Urinary bladder (tissue), 4 donors: ENCODE data around the gene HECTD4. TPM values are rescaled to one million over a fixed set of nuclear protein-coding genes. Genes with fewer than 3 reads are reported as not detected.
"Not testable (repeated sequence)": the region's sequence is repeated elsewhere in the genome, so short reads cannot be mapped to it uniquely, and the experiment has no call there.

Experiments used
- DNase-seq: peaks from one replicate; pipeline ENCODE4 v3.0.0-alpha.2; 2015; ENCODE audit errors: extremely low spot score
- H3K27ac ChIP-seq: one replicate; pipeline ENCODE4 v1.5.1; 2013; ENCODE audit warnings: low read depth, mild to moderate bottlenecking, moderate library complexity
- H3K36me3 ChIP-seq: one replicate; pipeline ENCODE4 v1.6.1; 2013; ENCODE audit warnings: mild to moderate bottlenecking, moderate library complexity; ENCODE audit not compliant: insufficient read depth
- H3K4me1 ChIP-seq: one replicate; pipeline ENCODE4 v1.6.1; 2013; ENCODE audit warnings: mild to moderate bottlenecking, moderate library complexity; ENCODE audit not compliant: insufficient read depth
- H3K4me3 ChIP-seq: one replicate; pipeline ENCODE4 v1.5.1; 2013; ENCODE audit warnings: low read depth, low read length
- WGBS: extraction: QIAGEN DNeasy Blood & Tissue Kit; methylation state at CpG from one replicate; pipeline ENCODE4 v1.1.7; 2013; 5-methylcytosine and 5-hydroxymethylcytosine counted together
- polyA plus RNA-seq: library from polyadenylated mRNA; stranded (reverse); fragments of 200-250 nt; gene quantifications from one replicate; pipeline ENCODE4 v1.2.3, GENCODE V29; 2013
- small RNA-seq: library from RNA; depleted of rRNA; stranded (forward); fragments of <200 nt; gene quantifications from one replicate; pipeline ENCODE3, GENCODE V24; 2014
- total RNA-seq: library from RNA; depleted of rRNA; stranded (reverse); fragments of >200 nt; gene quantifications from one replicate; pipeline ENCODE4 v1.2.3, GENCODE V29; 2014
- donor health status: healthy with polysubstance abuse.
- donor health status: healthy.

The HECTD4 gene
- total and polyA plus RNA-seq, 2 donors: 8.6 to 87.2 TPM

GRCh38 chr12:112110787-112111662, 271.2 kb downstream of the HECTD4 start:
- 89% methylated on average over 20 of the region's 20 CpGs for WGBS
- not testable (repeated sequence) for H3K36me3 ChIP-seq, H3K27ac ChIP-seq, H3K4me3 ChIP-seq, DNase-seq, H3K4me1 ChIP-seq

Small RNA genes lying within 50 kb of the gene (small RNA-seq; reads per million reads assigned to genes)
- not detected for gene RF00019

Other genes starting within 250 kb of the HECTD4 start
- gene RPL6, start 27.2 kb upstream of the HECTD4 start, total RNA-seq: 1,317 TPM
- 1,643 TPM for gene RPL6, start 27.2 kb upstream of the HECTD4 start, polyA plus RNA-seq
- gene PTPN11, start 36.5 kb upstream of the HECTD4 start, total RNA-seq: 68.2 TPM
- 65.7 TPM for gene PTPN11, start 36.5 kb upstream of the HECTD4 start, polyA plus RNA-seq